Endothelial cell of umbilical vein (primary cell): ENCODE data around the gene MAP1LC3C. TPM values are rescaled to one million over a fixed set of nuclear protein-coding genes. Genes with fewer than 3 reads are reported as not detected.

ENCODE experiments used
- BruUV-seq: library from RNA; stranded (reverse); fragments of 400-500 nt; replicated peaks from 2 replicates; lab custom pipeline; 2021; lab: Mats Ljungman, UMichigan
- CTCF ChIA-PET: fragments of 300-600, 350-600 bp; sonication (Branson Sonifier 250); formaldehyde crosslinking; loops from one replicate; lab custom pipeline; 2021; ENCODE audit warnings: antibody characterized with exemption, inconsistent platforms; lab: Charles Lee
- POLR2A ChIA-PET: fragments of 300-600, 350-600 bp; sonication (Branson Sonifier 250); formaldehyde crosslinking; loops from one replicate; lab custom pipeline; 2021; ENCODE audit warnings: antibody characterized with exemption, inconsistent platforms; lab: Charles Lee
- DNase-seq: peaks from one replicate; pipeline ENCODE4 v3.0.0-alpha.2; 2011; ENCODE audit warnings: low read depth, low spot score
- FAIRE-seq: peaks from 2 replicates; lab custom pipeline; 2011; peaks lifted over from hg19 to GRCh38; lab: Jason Lieb, UNC
- H2AFZ ChIP-seq: 2 replicates; pipeline ENCODE4 v1.6.0; 2012; ENCODE audit warnings: low read depth, low read length, control low read depth, inconsistent platforms
- H3K27ac ChIP-seq: 2 replicates; pipeline ENCODE4 v1.5.1; 2011; ENCODE audit warnings: low read depth, mild to moderate bottlenecking, control low read depth, low read length, moderate library complexity; ENCODE audit not compliant: insufficient read depth
- H3K27me3 ChIP-seq, 2 experiments: 2 replicates each; pipeline versions ENCODE4 v1.6.0 to v1.6.1; 2011; ENCODE audit warnings: low read length in 2 of 2, mixed read lengths in 1 of 2; ENCODE audit not compliant: control insufficient read depth in 2 of 2, insufficient read depth in 2 of 2
- H3K36me3 ChIP-seq, 2 experiments: 2 replicates in 1 of 2; 3 replicates in 1 of 2; pipeline ENCODE4 v1.5.1; 2011; ENCODE audit warnings: low read length in 2 of 2, mild to moderate bottlenecking in 1 of 2, moderate library complexity in 1 of 2; ENCODE audit not compliant: control insufficient read depth in 2 of 2, insufficient read depth in 2 of 2; ENCODE audit errors: extremely low read depth in 1 of 2
- H3K4me1 ChIP-seq: 3 replicates; pipeline ENCODE4 v1.5.1; 2011; ENCODE audit warnings: mild to moderate bottlenecking, low read length; ENCODE audit not compliant: control insufficient read depth, insufficient read depth; ENCODE audit errors: extremely low read depth
- H3K4me2 ChIP-seq: 2 replicates; pipeline ENCODE4 v1.6.1; 2011; ENCODE audit warnings: low read length, control low read depth, mixed read lengths; ENCODE audit not compliant: insufficient read depth
- H3K4me3 ChIP-seq, 3 experiments: fragments of 200-600 bp in 1 of 3; sonication (generic), shearing (Covaris generic) in 1 of 3; replicated peaks in 1 of 3; 2 replicates each; pipeline ENCODE4 v1.5.1; 2011 to 2016; ENCODE audit warnings: control low read depth in 3 of 3, low read length in 3 of 3, mild to moderate bottlenecking in 2 of 3, inconsistent platforms in 1 of 3, low read depth in 1 of 3, moderate library complexity in 1 of 3; ENCODE audit not compliant: insufficient read depth in 1 of 3
- H3K79me2 ChIP-seq: 2 replicates; pipeline ENCODE4 v1.6.0; 2012; ENCODE audit warnings: low read length, inconsistent platforms; ENCODE audit not compliant: control insufficient read depth, insufficient read depth
- H3K9ac ChIP-seq: replicated peaks from 2 replicates; pipeline ENCODE3; 2011; ENCODE audit warnings: low read length, control low read depth; ENCODE audit not compliant: insufficient read depth; ENCODE audit errors: extremely low read depth
- H3K9me1 ChIP-seq: replicated peaks from 3 replicates; pipeline ENCODE4 v1.6.0; 2011; ENCODE audit warnings: mild to moderate bottlenecking, low read length; ENCODE audit not compliant: control insufficient read depth, insufficient read depth; ENCODE audit errors: extremely low read depth
- H3K9me3 ChIP-seq: replicated peaks from 2 replicates; pipeline ENCODE4 v1.5.1; 2012; ENCODE audit warnings: low read length, inconsistent platforms; ENCODE audit not compliant: control insufficient read depth, insufficient read depth
- H4K20me1 ChIP-seq: replicated peaks from 2 replicates; pipeline ENCODE3; 2011; ENCODE audit warnings: mild to moderate bottlenecking, low read length; ENCODE audit not compliant: control insufficient read depth, insufficient read depth; ENCODE audit errors: extremely low read depth
- EZH2 ChIP-seq: IDR thresholded peaks from 2 replicates; pipeline ENCODE4 v1.6.1; 2012; ENCODE audit warnings: borderline replicate concordance, low read depth, mild to moderate bottlenecking, moderate library complexity, low read length, inconsistent platforms; ENCODE audit not compliant: severe bottlenecking
- FOS ChIP-seq: IDR thresholded peaks from 2 replicates; pipeline ENCODE4 v1.6.1; 2011; ENCODE audit warnings: mild to moderate bottlenecking, low read length, moderate library complexity, borderline replicate concordance; ENCODE audit not compliant: insufficient read depth
- GATA2 ChIP-seq: IDR thresholded peaks from 2 replicates; pipeline ENCODE4 v1.7.0; 2011; ENCODE audit warnings: low read depth, mild to moderate bottlenecking, moderate library complexity, mixed read lengths, low read length; ENCODE audit not compliant: insufficient read length, insufficient read depth
- MAX ChIP-seq: IDR thresholded peaks from 2 replicates; pipeline ENCODE4 v1.6.1; 2011; ENCODE audit not compliant: insufficient read depth, insufficient read length
- POLR2A ChIP-seq: IDR thresholded peaks from 2 replicates; pipeline ENCODE4 v1.6.1; 2012; ENCODE audit warnings: low read depth, mild to moderate bottlenecking, control low read depth, low read length
- POLR2AphosphoS5 ChIP-seq: IDR thresholded peaks from 2 replicates; pipeline ENCODE4 v1.6.1; 2012; ENCODE audit warnings: low read depth, mild to moderate bottlenecking, control low read depth, low read length, moderate library complexity; ENCODE audit not compliant: insufficient read depth
- dilution Hi-C: fragments of 300-500 bp; cut with MboI; formaldehyde crosslinking; loops from one replicate; pipeline ENCODE4 v1.15.0; 2019; ENCODE audit warnings: low sequenced_read_pairs; ENCODE audit not compliant: extremely low pct_ligation_motif_present
- intact Hi-C: fragments of 100-400 bp; cut with micrococcal nuclease; formaldehyde crosslinking; loops from one replicate; pipeline ENCODE4 v1.10.0; 2022
- polyA plus RNA-seq, 4 experiments: library from polyadenylated mRNA; depleted of rRNA in 3 of 4; stranded (reverse) in 3 of 4; unstranded in 1 of 4; fragments of >200 nt; gene quantifications; 2 replicates each; pipeline versions ENCODE4 v1.2.1 to v1.2.3, GENCODE V29; 2011 to 2012; ENCODE audit warnings: missing spikeins in 1 of 4
- total RNA-seq: library from RNA; stranded (reverse); gene quantifications from 2 replicates; pipeline ENCODE4 v1.2.3, GENCODE V29; 2021
- TF ChIP-seq, protein P1 (sequence below), 2 donors: IDR thresholded peaks; 1 replicate in 1 of 2; 2 replicates in 1 of 2; pipeline ENCODE4 v1.5.1; 2011; ENCODE audit warnings: low read length in 2 of 2, mild to moderate bottlenecking in 2 of 2, moderate library complexity in 2 of 2, control low read depth in 1 of 2, inconsistent platforms in 1 of 2, low read depth in 1 of 2; ENCODE audit not compliant: insufficient read depth in 1 of 2; ENCODE audit errors: extremely low read depth in 1 of 2

MAP1LC3C gene
- total and polyA plus RNA-seq, 2 donors (not counting 3 experiments of a cell fraction or from before 2014, with no cell fraction given): not detected

- CTCF ChIA-PET: no interaction called here
Observed at GRCh38 chr1:242033447-242033846, 34.5 kb upstream of the MAP1LC3C start.

More at GRCh38 chr1:242033447-242033846, 34.5 kb upstream of the MAP1LC3C start:
- Histone ChIP-seq H3K4me1 (no peaks in the 10 kb centered on the region), H3K27me3 (no peaks in the 10 kb centered on the region), H3K36me3 (no peaks in the 10 kb centered on the region), H3K4me3 (no peak overlapping the region), H3K79me2 (no peaks in the 10 kb centered on the region), H3K4me2 (no peak overlapping the region), H2AFZ (no peak overlapping the region), H4K20me1 (no peaks in the 10 kb centered on the region), H3K27ac (no peak overlapping the region), H3K9ac (no peak overlapping the region), H3K9me3 (no peaks in the 10 kb centered on the region), H3K9me1 (no peaks in the 10 kb centered on the region)
- FAIRE-seq: no peak
- no TSS peak for BruUV-seq
- TF ChIP-seq EZH2: no peak
- TF ChIP-seq GATA2: no peak
- no peak for TF ChIP-seq FOS
- TF ChIP-seq MAX: no peak
- TF ChIP-seq POLR2AphosphoS5: no peak
- TF ChIP-seq, protein P1, sequence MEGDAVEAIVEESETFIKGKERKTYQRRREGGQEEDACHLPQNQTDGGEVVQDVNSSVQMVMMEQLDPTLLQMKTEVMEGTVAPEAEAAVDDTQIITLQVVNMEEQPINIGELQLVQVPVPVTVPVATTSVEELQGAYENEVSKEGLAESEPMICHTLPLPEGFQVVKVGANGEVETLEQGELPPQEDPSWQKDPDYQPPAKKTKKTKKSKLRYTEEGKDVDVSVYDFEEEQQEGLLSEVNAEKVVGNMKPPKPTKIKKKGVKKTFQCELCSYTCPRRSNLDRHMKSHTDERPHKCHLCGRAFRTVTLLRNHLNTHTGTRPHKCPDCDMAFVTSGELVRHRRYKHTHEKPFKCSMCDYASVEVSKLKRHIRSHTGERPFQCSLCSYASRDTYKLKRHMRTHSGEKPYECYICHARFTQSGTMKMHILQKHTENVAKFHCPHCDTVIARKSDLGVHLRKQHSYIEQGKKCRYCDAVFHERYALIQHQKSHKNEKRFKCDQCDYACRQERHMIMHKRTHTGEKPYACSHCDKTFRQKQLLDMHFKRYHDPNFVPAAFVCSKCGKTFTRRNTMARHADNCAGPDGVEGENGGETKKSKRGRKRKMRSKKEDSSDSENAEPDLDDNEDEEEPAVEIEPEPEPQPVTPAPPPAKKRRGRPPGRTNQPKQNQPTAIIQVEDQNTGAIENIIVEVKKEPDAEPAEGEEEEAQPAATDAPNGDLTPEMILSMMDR (IDR thresholded peaks at IDR 0.05; ENCODE audit: extremely low read depth in 1 of 2, insufficient read depth in 1 of 2, low read depth in 1 of 2, low read length in 2 of 2): no peak
- TF ChIP-seq POLR2A: no peak
- no peak for DNase-seq
- POLR2A ChIA-PET: no interaction called here
- dilution Hi-C loops: no loop called here
- intact Hi-C loops: no loop called here
